HL-60/S4 treated with retinoic acid at 250 ng/mL for 4 days and 3 days (cell line): ENCODE results near the gene LRP11.
"Not testable (repeated sequence)": the region's sequence is repeated elsewhere in the genome, so short reads cannot be mapped to it uniquely, and the experiment has no call there.

Experiments
- in situ Hi-C: fragments of 300-500 bp; cut with MboI; formaldehyde crosslinking; loops from 2 replicates; pipeline ENCODE4 v1.7.0; 2022; ENCODE audit warnings: low sequenced_read_pairs

The LRP11 gene

GRCh38 chr6:149898966-149899365 is 34.8 kb upstream of the LRP11 start:
- in situ Hi-C loops, result no loop called here

- in situ Hi-C loops, result no loop called here
Observed at GRCh38 chr6:149897855-149898744, 33.9 kb upstream of the LRP11 start, which contains the start of gene RAET1E. RAET1E (minus strand) TSS chr6:149898113; CDS start chr6:149890901, 7,212 bp downstream.

GRCh38 chr6:149897015-149897697 is 33.0 kb upstream of the LRP11 start:
- in situ Hi-C loops, result no loop called here

- in situ Hi-C loops, result no loop called here
Observed at GRCh38 chr6:149896491-149896890, 32.3 kb upstream of the LRP11 start.

GRCh38 chr6:149895833-149896271 is 31.7 kb upstream of the LRP11 start:
- in situ Hi-C loops, result no loop called here

- in situ Hi-C loops, result no loop called here
Observed at GRCh38 chr6:149895048-149895590, 31.0 kb upstream of the LRP11 start.

GRCh38 chr6:149891864-149892263 is 27.7 kb upstream of the LRP11 start:
- in situ Hi-C loops, result not testable (repeated sequence)

- in situ Hi-C loops, result no loop called here
Observed at GRCh38 chr6:149891259-149891658, 27.1 kb upstream of the LRP11 start.

GRCh38 chr6:149890629-149891045 is 26.5 kb upstream of the LRP11 start:
- in situ Hi-C loops, result no loop called here

GRCh38 chr6:149889326-149889725 is 25.2 kb upstream of the LRP11 start:
- in situ Hi-C loops, result no loop called here

GRCh38 chr6:149888659-149889058 is 24.5 kb upstream of the LRP11 start:
- in situ Hi-C loops, result no loop called here

- in situ Hi-C loops, result no loop called here
Observed at GRCh38 chr6:149888093-149888492, 23.9 kb upstream of the LRP11 start.

GRCh38 chr6:149887343-149887742 is 23.2 kb upstream of the LRP11 start:
- in situ Hi-C loops, result no loop called here

GRCh38 chr6:149885888-149886287 is 21.7 kb upstream of the LRP11 start:
- in situ Hi-C loops, result no loop called here

GRCh38 chr6:149884617-149885016 is 20.5 kb upstream of the LRP11 start:
- in situ Hi-C loops, result no loop called here

- in situ Hi-C loops, result no loop called here
Observed at GRCh38 chr6:149884215-149884614, 20.1 kb upstream of the LRP11 start.

GRCh38 chr6:149881860-149882259 is 17.7 kb upstream of the LRP11 start:
- in situ Hi-C loops, result no loop called here

- in situ Hi-C loops, result no loop called here
Observed at GRCh38 chr6:149881066-149881766, 17.1 kb upstream of the LRP11 start.

GRCh38 chr6:149877659-149878058 is 13.5 kb upstream of the LRP11 start:
- in situ Hi-C loops, result no loop called here

- in situ Hi-C loops, result no loop called here
Observed at GRCh38 chr6:149876241-149876933, 12.2 kb upstream of the LRP11 start.
